LoVo (cell line): ENCODE results near the gene CBX7.

Experiments
- DNase-seq: peaks from one replicate; pipeline ENCODE4 v3.0.0-alpha.2; 2016; ENCODE audit warnings: low spot score

The CBX7 gene

GRCh38 chr22:39123751-39124581 is 28.5 kb downstream of the CBX7 start:
- no peak for DNase-seq

GRCh38 chr22:39122772-39123470 is 29.6 kb downstream of the CBX7 start:
- no peak for DNase-seq

GRCh38 chr22:39120983-39121382 is 31.5 kb downstream of the CBX7 start:
- no peak for DNase-seq

GRCh38 chr22:39117585-39118191 is 34.8 kb downstream of the CBX7 start:
- DNase-seq: peak; percentile 38

GRCh38 chr22:39115977-39116621 is 36.4 kb downstream of the CBX7 start:
- no peak for DNase-seq

GRCh38 chr22:39115570-39115969 is 36.9 kb downstream of the CBX7 start:
- DNase-seq: no peak

GRCh38 chr22:39114112-39114511 is 38.4 kb downstream of the CBX7 start:
- DNase-seq: no peak

- no peak for DNase-seq
Observed at GRCh38 chr22:39110631-39111561, 41.6 kb downstream of the CBX7 start.

- DNase-seq: no peak
Observed at GRCh38 chr22:39109361-39109760, 43.1 kb downstream of the CBX7 start.

- no peak for DNase-seq
Observed at GRCh38 chr22:39108487-39108886, 44.0 kb downstream of the CBX7 start.

- DNase-seq: no peak
Observed at GRCh38 chr22:39106326-39106725, 46.2 kb downstream of the CBX7 start.

GRCh38 chr22:39103431-39103830 is 49.0 kb downstream of the CBX7 start:
- DNase-seq: no peak

- no peak for DNase-seq
Observed at GRCh38 chr22:39101226-39101625, 51.3 kb downstream of the CBX7 start.

- DNase-seq: no peak
Observed at GRCh38 chr22:39098576-39098975, 53.9 kb downstream of the CBX7 start.

- no peak for DNase-seq
Observed at GRCh38 chr22:39098026-39098425, 54.5 kb downstream of the CBX7 start.

- DNase-seq: peak; percentile 72
Observed at GRCh38 chr22:39097098-39098020, 55.1 kb downstream of the CBX7 start, which contains the start of gene APOBEC3H. TSS of gene APOBEC3H (plus strand) at chr22:39097244. CDS start at chr22:39100279, 3,035 bp downstream.

- DNase-seq: no peak
Observed at GRCh38 chr22:39095971-39096370, 56.5 kb downstream of the CBX7 start.

GRCh38 chr22:39094717-39095389 is 57.6 kb downstream of the CBX7 start:
- DNase-seq: no peak

GRCh38 chr22:39092111-39092862 is 60.2 kb downstream of the CBX7 start:
- DNase-seq: no peak
